CD4-positive, alpha-beta T cell treated with Interleukin-12 subunit alpha and Interleukin-12 subunit beta, for 1 hour (primary cell): ENCODE measurements around the gene IGFN1.
"Not testable (repeated sequence)": the region's sequence is repeated elsewhere in the genome, so short reads cannot be mapped to it uniquely, and the experiment has no call there.

ENCODE experiments used
- DNase-seq: peaks from one replicate; pipeline ENCODE4 v3.0.0-alpha.2; 2020

Gene IGFN1

GRCh38 chr1:201251851-201252430 is 61.3 kb downstream of the IGFN1 start:
- DNase-seq = no peak

GRCh38 chr1:201252944-201253371 is 62.3 kb downstream of the IGFN1 start:
- DNase-seq = no peak

- DNase-seq = no peak
Measured at GRCh38 chr1:201253411-201253810, 62.8 kb downstream of the IGFN1 start.

- DNase-seq = no peak
Measured at GRCh38 chr1:201253906-201254624, 63.4 kb downstream of the IGFN1 start.

GRCh38 chr1:201254625-201255478 is 64.2 kb downstream of the IGFN1 start:
- DNase-seq = peak; percentile 33

GRCh38 chr1:201255479-201256362 is 65.1 kb downstream of the IGFN1 start:
- DNase-seq = no peak

GRCh38 chr1:201258132-201258531 is 67.5 kb downstream of the IGFN1 start:
- DNase-seq = not testable (repeated sequence)

- DNase-seq = no peak
Measured at GRCh38 chr1:201258763-201259230, 68.2 kb downstream of the IGFN1 start.

GRCh38 chr1:201259476-201260235 is 69.0 kb downstream of the IGFN1 start:
- DNase-seq = no peak

- no peak for DNase-seq
Measured at GRCh38 chr1:201260236-201260590, 69.6 kb downstream of the IGFN1 start.

GRCh38 chr1:201260648-201261311 is 70.2 kb downstream of the IGFN1 start:
- no peak for DNase-seq

GRCh38 chr1:201261771-201262547 is 71.3 kb downstream of the IGFN1 start:
- DNase-seq = no peak

GRCh38 chr1:201262963-201263608 is 72.5 kb downstream of the IGFN1 start:
- no peak for DNase-seq

- no peak for DNase-seq
Measured at GRCh38 chr1:201264072-201264471, 73.4 kb downstream of the IGFN1 start.

- no peak for DNase-seq
Measured at GRCh38 chr1:201264554-201264953, 73.9 kb downstream of the IGFN1 start.

GRCh38 chr1:201265756-201266155 is 75.1 kb downstream of the IGFN1 start:
- DNase-seq = no peak

- no peak for DNase-seq
Measured at GRCh38 chr1:201266276-201266675, 75.7 kb downstream of the IGFN1 start.

GRCh38 chr1:201266774-201267173 is 76.2 kb downstream of the IGFN1 start:
- DNase-seq = no peak

GRCh38 chr1:201267481-201268229 is 77.0 kb downstream of the IGFN1 start:
- no peak for DNase-seq
